Naive thymus-derived CD8-positive, alpha-beta T cell (primary cell): ENCODE data around the gene NSF. TPM values are rescaled to one million over a fixed set of nuclear protein-coding genes. Genes with fewer than 3 reads are reported as not detected.
"Not testable (repeated sequence)": the region's sequence is repeated elsewhere in the genome, so short reads cannot be mapped to it uniquely, and the experiment has no call there.

ENCODE experiments used
- ATAC-seq, 2 donors: fragments of 150-1000 bp; cut with Tn5 transposase in 1 of 2; sonication (Bioruptor Pico), chemical (Tn5 transposase) in 1 of 2; 1 replicate in 1 of 2; 2 replicates in 1 of 2; pipeline ENCODE4 v1.10.0; 2021; ENCODE audit warnings: mild to moderate bottlenecking in 2 of 2, moderate library complexity in 2 of 2
- POLR2A ChIA-PET: fragments of 350-600 bp; sonication (Branson Sonifier 250); formaldehyde crosslinking; loops from one replicate; lab custom pipeline; 2021; ENCODE audit warnings: antibody characterized with exemption; lab: Charles Lee
- DNase-seq, 10 donors: peaks; one replicate each; pipeline versions ENCODE4 v3.0.0 to v3.0.0-alpha.2; 2020 to 2022
- H3K27ac Mint-ChIP-seq, 10 donors: one replicate each; pipeline ENCODE4 v1.8.0; 2020 to 2022; ENCODE audit warnings: mild to moderate bottlenecking in 10 of 10, mixed read lengths in 10 of 10, moderate library complexity in 4 of 10, inconsistent platforms in 1 of 10
- H3K27me3 Mint-ChIP-seq, 5 donors: one replicate each; pipeline ENCODE4 v1.8.0; 2021 to 2022; ENCODE audit warnings: mixed read lengths in 5 of 5
- H3K36me3 Mint-ChIP-seq, 3 donors: one replicate each; pipeline ENCODE4 v1.8.0; 2020 to 2022; ENCODE audit warnings: mixed read lengths in 3 of 3, mild to moderate bottlenecking in 2 of 3, inconsistent platforms in 1 of 3
- H3K4me1 Mint-ChIP-seq, 4 donors: one replicate each; pipeline ENCODE4 v1.8.0; 2021 to 2022; ENCODE audit warnings: mixed read lengths in 4 of 4
- H3K4me3 Mint-ChIP-seq, 10 donors: one replicate each; pipeline ENCODE4 v1.8.0; 2020 to 2022; ENCODE audit warnings: mild to moderate bottlenecking in 10 of 10, mixed read lengths in 10 of 10, moderate library complexity in 6 of 10, inconsistent platforms in 1 of 10
- H3K9me3 Mint-ChIP-seq, 9 donors: one replicate each; pipeline ENCODE4 v1.8.0; 2020 to 2022; ENCODE audit warnings: mixed read lengths in 9 of 9, mild to moderate bottlenecking in 3 of 9, inconsistent platforms in 1 of 9, moderate library complexity in 1 of 9
- polyA plus RNA-seq, 3 donors: library from polyadenylated mRNA; unstranded; fragments of 300-500 nt; fragmentation: Illumina TruSeq; gene quantifications; one replicate each; pipeline ENCODE4 v1.2.3, GENCODE V29; 2021
- total RNA-seq, 8 experiments: library from RNA in 2 of 8; stranded (reverse) in 2 of 8; gene quantifications; one replicate each; pipeline ENCODE4 v1.2.3 and lab custom pipeline; 2021 to 2026

The NSF gene
- total and polyA plus RNA-seq, 5 experiments from 2014 or later: 9.1 to 45.3 (median 15.3) TPM

GRCh38 chr17:46793023-46793422, 202.6 kb downstream of the NSF start:
- not testable (repeated sequence) for H3K4me1 Mint-ChIP-seq

GRCh38 chr17:46793541-46793940, 203.1 kb downstream of the NSF start:
- DNase-seq: no peak
- ATAC-seq: no peak
- no peak overlapping the region for H3K4me3 Mint-ChIP-seq
- H3K27me3 Mint-ChIP-seq: peaks cover 5 to 46% (median 30%) of the 10 kb centered on the region in 5 donors
- no peaks in the 10 kb centered on the region for H3K9me3 Mint-ChIP-seq
- peaks cover 0 to 2% (median 0%) of the 10 kb centered on the region in 4 donors for H3K4me1 Mint-ChIP-seq
- no peak overlapping the region for H3K27ac Mint-ChIP-seq
- POLR2A ChIA-PET: no interaction called here
- H3K36me3 Mint-ChIP-seq: no peaks in the 10 kb centered on the region

More at GRCh38 chr17:46793023-46793422, 202.6 kb downstream of the NSF start:
- H3K9me3 Mint-ChIP-seq, POLR2A ChIA-PET, DNase-seq, H3K27ac Mint-ChIP-seq, H3K36me3 Mint-ChIP-seq, ATAC-seq, H3K4me3 Mint-ChIP-seq: not testable (repeated sequence)
- H3K27me3 Mint-ChIP-seq: peaks cover 5 to 46% (median 30%) of the 10 kb centered on the region in 5 donors

GRCh38 chr17:46794318-46794717, 203.8 kb downstream of the NSF start:
- no peak for DNase-seq
- Mint-ChIP-seq H3K27me3 (peaks cover 5 to 46% (median 30%) of the 10 kb centered on the region in 5 donors), H3K36me3 (no peaks in the 10 kb centered on the region), H3K27ac (no peak overlapping the region), H3K4me3 (no peak overlapping the region), H3K4me1 (peaks cover 0 to 2% (median 0%) of the 10 kb centered on the region in 4 donors), H3K9me3 (no peaks in the 10 kb centered on the region)
- POLR2A ChIA-PET: no interaction called here
- ATAC-seq: no peak

GRCh38 chr17:46795379-46795952, 205.0 kb downstream of the NSF start:
- no peaks in the 10 kb centered on the region for H3K9me3 Mint-ChIP-seq
- ATAC-seq (no peak), DNase-seq (no peak)
- POLR2A ChIA-PET: no interaction called here
- H3K27me3 Mint-ChIP-seq: peaks cover 5 to 40% (median 31%) of the 10 kb centered on the region in 5 donors
- no peak overlapping the region for H3K4me3 Mint-ChIP-seq
- H3K4me1 Mint-ChIP-seq: peaks cover 0 to 2% (median 0%) of the 10 kb centered on the region in 4 donors
- H3K36me3 Mint-ChIP-seq: no peaks in the 10 kb centered on the region
- H3K27ac Mint-ChIP-seq: peak overlapping the region in 1 of 10 donors; percentile 23

GRCh38 chr17:46796084-46796483, 205.6 kb downstream of the NSF start:
- DNase-seq (no peak), ATAC-seq (no peak)
- H3K4me3 Mint-ChIP-seq: no peak overlapping the region
- H3K36me3 Mint-ChIP-seq: no peaks in the 10 kb centered on the region
- H3K4me1 Mint-ChIP-seq: no peaks in the 10 kb centered on the region
- peak overlapping the region in 1 of 10 donors; percentile 23 for H3K27ac Mint-ChIP-seq
- H3K9me3 Mint-ChIP-seq: no peaks in the 10 kb centered on the region
- POLR2A ChIA-PET: no interaction called here
- H3K27me3 Mint-ChIP-seq: peaks cover 2 to 40% (median 29%) of the 10 kb centered on the region in 5 donors

GRCh38 chr17:46796524-46796923, 206.1 kb downstream of the NSF start:
- Mint-ChIP-seq H3K27ac (no peak overlapping the region), H3K27me3 (peaks cover 2 to 36% (median 25%) of the 10 kb centered on the region in 5 donors), H3K9me3 (no peaks in the 10 kb centered on the region), H3K4me3 (no peak overlapping the region), H3K36me3 (no peaks in the 10 kb centered on the region), H3K4me1 (no peaks in the 10 kb centered on the region)
- DNase-seq (no peak), ATAC-seq (no peak)
- POLR2A ChIA-PET: no interaction called here

- ATAC-seq: no peak
- H3K9me3 Mint-ChIP-seq: no peaks in the 10 kb centered on the region
- POLR2A ChIA-PET: no interaction called here
- no peak overlapping the region for H3K27ac Mint-ChIP-seq
- H3K4me3 Mint-ChIP-seq: no peak overlapping the region
- H3K27me3 Mint-ChIP-seq: peaks cover 2 to 32% (median 23%) of the 10 kb centered on the region in 5 donors
- DNase-seq: no peak
- no peaks in the 10 kb centered on the region for H3K36me3 Mint-ChIP-seq
- H3K4me1 Mint-ChIP-seq: no peaks in the 10 kb centered on the region
These were observed 206.6 kb downstream of the NSF start for GRCh38 chr17:46796956-46797530.

- peaks cover 0 to 2% (median 0%) of the 10 kb centered on the region in 3 donors for H3K36me3 Mint-ChIP-seq
- peaks cover 3 to 34% (median 14%) of the 10 kb centered on the region in 5 donors for H3K27me3 Mint-ChIP-seq
- no peaks in the 10 kb centered on the region for H3K4me1 Mint-ChIP-seq
- ATAC-seq (no peak), DNase-seq (no peak)
- peaks cover 0 to 1% (median 0%) of the 10 kb centered on the region in 9 donors for H3K9me3 Mint-ChIP-seq
- POLR2A ChIA-PET: no interaction called here
- no peak overlapping the region for H3K4me3 Mint-ChIP-seq
- no peak overlapping the region for H3K27ac Mint-ChIP-seq
These were observed 210.1 kb downstream of the NSF start for GRCh38 chr17:46800573-46800972.

GRCh38 chr17:46802800-46803199, 212.3 kb downstream of the NSF start:
- Mint-ChIP-seq H3K36me3 (peaks cover 0 to 2% (median 0%) of the 10 kb centered on the region in 3 donors), H3K4me1 (no peaks in the 10 kb centered on the region), H3K27ac (no peak overlapping the region), H3K27me3 (peaks cover 1 to 19% (median 7%) of the 10 kb centered on the region in 5 donors), H3K4me3 (no peak overlapping the region), H3K9me3 (peaks cover 0 to 1% (median 0%) of the 10 kb centered on the region in 9 donors)
- no peak for DNase-seq
- POLR2A ChIA-PET: no interaction called here
- no peak for ATAC-seq

GRCh38 chr17:46803544-46803943, 213.1 kb downstream of the NSF start:
- H3K27me3 Mint-ChIP-seq: peaks cover 2 to 22% (median 7%) of the 10 kb centered on the region in 5 donors
- ATAC-seq: no peak
- H3K9me3 Mint-ChIP-seq: peaks cover 0 to 1% (median 0%) of the 10 kb centered on the region in 9 donors
- H3K36me3 Mint-ChIP-seq: peaks cover 0 to 2% (median 0%) of the 10 kb centered on the region in 3 donors
- no peak overlapping the region for H3K4me3 Mint-ChIP-seq
- no peak overlapping the region for H3K27ac Mint-ChIP-seq
- H3K4me1 Mint-ChIP-seq: no peaks in the 10 kb centered on the region
- no peak for DNase-seq
- POLR2A ChIA-PET: no interaction called here

- DNase-seq: no peak
- peaks cover 0 to 1% (median 0%) of the 10 kb centered on the region in 9 donors for H3K9me3 Mint-ChIP-seq
- no peak overlapping the region for H3K4me3 Mint-ChIP-seq
- H3K4me1 Mint-ChIP-seq: no peaks in the 10 kb centered on the region
- H3K27ac Mint-ChIP-seq: no peak overlapping the region
- peaks cover 0 to 2% (median 0%) of the 10 kb centered on the region in 3 donors for H3K36me3 Mint-ChIP-seq
- POLR2A ChIA-PET: no interaction called here
- ATAC-seq: no peak
- peaks cover under 1 to 34% (median 6%) of the 10 kb centered on the region in 5 donors for H3K27me3 Mint-ChIP-seq
These were observed 215.3 kb downstream of the NSF start for GRCh38 chr17:46805771-46806170.
